Ovary (tissue), 3 donors: ENCODE data around the gene ATP8A1.

Experiments
- POLR2A ChIP-seq: fragments of 450-650 bp; IDR thresholded peaks from one replicate; pipeline ENCODE4 v1.6.1; 2017; ENCODE audit warnings: antibody characterized with exemption, mild to moderate bottlenecking, moderate library complexity
- TF ChIP-seq, protein P1 (sequence below), 3 donors: fragments of 450-650 bp in 2 of 3; fragments of 200-600 bp in 1 of 3; IDR thresholded peaks; one replicate each; pipeline versions ENCODE4 v1.5.1 to v1.8.0; 2016 to 2022; ENCODE audit warnings: antibody characterized with exemption in 3 of 3, mild to moderate bottlenecking in 1 of 3
- donor health status: DM: no; HTN: no; CAD: no.

DNA sequence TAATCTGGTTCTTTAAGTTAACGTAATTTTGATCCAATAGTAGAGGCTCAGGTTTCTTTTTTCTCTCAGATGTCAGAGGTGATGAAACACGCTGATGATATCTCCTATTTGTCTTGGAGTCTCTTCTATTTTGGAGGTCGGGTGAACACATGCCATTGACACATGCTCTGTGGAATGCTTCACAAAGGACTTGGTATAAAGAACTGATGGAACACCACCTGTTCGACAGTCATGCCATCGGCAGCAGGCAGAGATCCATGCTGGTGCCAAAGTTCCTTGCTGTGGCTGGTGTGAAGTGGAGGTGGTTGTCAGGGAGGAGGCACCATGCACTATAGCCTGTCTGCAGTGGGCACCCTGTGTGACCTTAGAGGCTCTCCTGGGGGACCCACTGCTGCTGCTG is 94.9 kb downstream of the ATP8A1 start:
- no peak for TF ChIP-seq POLR2A
- TF ChIP-seq, protein P1, sequence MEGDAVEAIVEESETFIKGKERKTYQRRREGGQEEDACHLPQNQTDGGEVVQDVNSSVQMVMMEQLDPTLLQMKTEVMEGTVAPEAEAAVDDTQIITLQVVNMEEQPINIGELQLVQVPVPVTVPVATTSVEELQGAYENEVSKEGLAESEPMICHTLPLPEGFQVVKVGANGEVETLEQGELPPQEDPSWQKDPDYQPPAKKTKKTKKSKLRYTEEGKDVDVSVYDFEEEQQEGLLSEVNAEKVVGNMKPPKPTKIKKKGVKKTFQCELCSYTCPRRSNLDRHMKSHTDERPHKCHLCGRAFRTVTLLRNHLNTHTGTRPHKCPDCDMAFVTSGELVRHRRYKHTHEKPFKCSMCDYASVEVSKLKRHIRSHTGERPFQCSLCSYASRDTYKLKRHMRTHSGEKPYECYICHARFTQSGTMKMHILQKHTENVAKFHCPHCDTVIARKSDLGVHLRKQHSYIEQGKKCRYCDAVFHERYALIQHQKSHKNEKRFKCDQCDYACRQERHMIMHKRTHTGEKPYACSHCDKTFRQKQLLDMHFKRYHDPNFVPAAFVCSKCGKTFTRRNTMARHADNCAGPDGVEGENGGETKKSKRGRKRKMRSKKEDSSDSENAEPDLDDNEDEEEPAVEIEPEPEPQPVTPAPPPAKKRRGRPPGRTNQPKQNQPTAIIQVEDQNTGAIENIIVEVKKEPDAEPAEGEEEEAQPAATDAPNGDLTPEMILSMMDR (IDR thresholded peaks at IDR 0.05) = no peak
